ENCODE results near the gene DECR2. TPM values are rescaled to one million over a fixed set of nuclear protein-coding genes. Genes with fewer than 3 reads are reported as not detected.
A peak's percentile ranks its signal among the peaks of the same experiment; 100 is the strongest.

The DECR2 gene
- total and polyA plus RNA-seq, 2 of the 13 experiments (the other 11 are each of a cell fraction or from before 2014, with no cell fraction given) = 36.3 to 44.6 TPM

GRCh38 chr16:424033-424622 is 22.4 kb downstream of the DECR2 start (continued):
- TF ChIP-seq ZHX1 (CRISPR knock-in tag; IDR thresholded peaks at IDR 0.05; ENCODE audit: low read depth) (no peak), ZNF276 (CRISPR knock-in tag; IDR thresholded peaks at IDR 0.05; ENCODE audit: low read depth) (no peak), ZKSCAN8 (CRISPR knock-in tag; IDR thresholded peaks at IDR 0.05; ENCODE audit: borderline replicate concordance) (0 out of 2 replicates have a peak, but pooled peaks have one; percentile 12), ZSCAN12 (CRISPR knock-in tag; IDR thresholded peaks at IDR 0.05) (no peak), ARID2 (CRISPR knock-in tag; IDR thresholded peaks at IDR 0.05; ENCODE audit: borderline replicate concordance) (no peak), HOXD1 (CRISPR knock-in tag; IDR thresholded peaks at IDR 0.05) (no peak), ZNF350 (CRISPR knock-in tag; IDR thresholded peaks at IDR 0.05; ENCODE audit: borderline replicate concordance, low read depth) (no peak), HNRNPL (IDR thresholded peaks at IDR 0.05; ENCODE audit: low read depth, low read length) (0 out of 2 replicates have a peak, but pooled peaks have one; percentile 34), KMT2B (CRISPR knock-in tag; IDR thresholded peaks at IDR 0.05) (no peak), ZNF251 (CRISPR knock-in tag; IDR thresholded peaks at IDR 0.05) (no peak), ZNF652 (CRISPR knock-in tag; IDR thresholded peaks at IDR 0.05; ENCODE audit: borderline replicate concordance, low read depth) (no peak), ZNF737 (CRISPR knock-in tag; IDR thresholded peaks at IDR 0.05; ENCODE audit: borderline replicate concordance) (no peak), FOXP4 (CRISPR knock-in tag; IDR thresholded peaks at IDR 0.05) (no peak), KMT2A (CRISPR knock-in tag; IDR thresholded peaks at IDR 0.05) (no peak), SALL1 (CRISPR knock-in tag; IDR thresholded peaks at IDR 0.05) (no peak), GMEB2 (CRISPR knock-in tag; IDR thresholded peaks at IDR 0.05; ENCODE audit: low read depth) (no peak), DR1 (CRISPR knock-in tag; IDR thresholded peaks at IDR 0.05) (no peak), DDIT3 (CRISPR knock-in tag; IDR thresholded peaks at IDR 0.05) (no peak), HMG20A (CRISPR knock-in tag; IDR thresholded peaks at IDR 0.05; ENCODE audit: borderline replicate concordance) (no peak), MIXL1 (CRISPR knock-in tag; IDR thresholded peaks at IDR 0.05) (peak; percentile 37; the same call in 1 of the 2 replicates), HNRNPLL (IDR thresholded peaks at IDR 0.05; ENCODE audit: low read depth, low read length, poor library complexity, severe bottlenecking) (no peak), POLR2AphosphoS2 (IDR thresholded peaks at IDR 0.05; ENCODE audit: low read depth, low read length) (no peak)

Measured in HepG2 (cell line).